ENCODE data around the gene TCEANC.

TCEANC gene

GRCh38 chrX:13693341-13693961 lies 40.5 kb downstream of the TCEANC start:
- H3K27ac ChIP-seq = no peak overlapping the region
- TF ChIP-seq, protein P1, sequence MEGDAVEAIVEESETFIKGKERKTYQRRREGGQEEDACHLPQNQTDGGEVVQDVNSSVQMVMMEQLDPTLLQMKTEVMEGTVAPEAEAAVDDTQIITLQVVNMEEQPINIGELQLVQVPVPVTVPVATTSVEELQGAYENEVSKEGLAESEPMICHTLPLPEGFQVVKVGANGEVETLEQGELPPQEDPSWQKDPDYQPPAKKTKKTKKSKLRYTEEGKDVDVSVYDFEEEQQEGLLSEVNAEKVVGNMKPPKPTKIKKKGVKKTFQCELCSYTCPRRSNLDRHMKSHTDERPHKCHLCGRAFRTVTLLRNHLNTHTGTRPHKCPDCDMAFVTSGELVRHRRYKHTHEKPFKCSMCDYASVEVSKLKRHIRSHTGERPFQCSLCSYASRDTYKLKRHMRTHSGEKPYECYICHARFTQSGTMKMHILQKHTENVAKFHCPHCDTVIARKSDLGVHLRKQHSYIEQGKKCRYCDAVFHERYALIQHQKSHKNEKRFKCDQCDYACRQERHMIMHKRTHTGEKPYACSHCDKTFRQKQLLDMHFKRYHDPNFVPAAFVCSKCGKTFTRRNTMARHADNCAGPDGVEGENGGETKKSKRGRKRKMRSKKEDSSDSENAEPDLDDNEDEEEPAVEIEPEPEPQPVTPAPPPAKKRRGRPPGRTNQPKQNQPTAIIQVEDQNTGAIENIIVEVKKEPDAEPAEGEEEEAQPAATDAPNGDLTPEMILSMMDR (conservative IDR thresholded peaks at IDR 0.05) = no peak

- TF ChIP-seq, protein P1 (conservative IDR thresholded peaks at IDR 0.05) = no peak
- no peak overlapping the region for H3K27ac ChIP-seq
Observed at GRCh38 chrX:13694359-13694758, 41.4 kb downstream of the TCEANC start.

DNA sequence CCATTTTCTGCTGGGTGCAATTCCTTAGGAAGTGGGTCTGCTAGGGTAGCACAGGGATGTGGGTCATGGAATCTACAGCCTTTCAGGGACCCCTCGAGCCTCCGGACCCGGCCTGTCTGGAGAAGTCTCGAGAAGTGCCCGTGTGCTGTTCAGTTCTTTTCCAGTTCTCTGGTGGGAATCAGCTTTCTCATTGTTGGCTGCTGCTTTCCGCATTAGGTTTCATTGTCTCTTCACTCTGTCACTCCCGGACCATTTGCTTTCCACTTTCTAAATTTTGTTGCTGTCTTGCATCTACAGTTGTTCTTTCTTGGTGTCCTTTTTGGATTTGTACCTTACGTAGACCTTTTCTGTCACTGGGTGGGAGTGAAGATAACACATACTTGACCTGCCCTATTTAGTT lies 42.0 kb downstream of the TCEANC start:
- TF ChIP-seq, protein P1 (conservative IDR thresholded peaks at IDR 0.05) = no peak
- H3K27ac ChIP-seq = no peak overlapping the region

GRCh38 chrX:13695601-13696115 lies 42.7 kb downstream of the TCEANC start:
- H3K27ac ChIP-seq = no peak overlapping the region
- TF ChIP-seq, protein P1 (conservative IDR thresholded peaks at IDR 0.05) = no peak

GRCh38 chrX:13697455-13697854 lies 44.5 kb downstream of the TCEANC start:
- no peak overlapping the region for H3K27ac ChIP-seq
- TF ChIP-seq, protein P1 (conservative IDR thresholded peaks at IDR 0.05) = no peak

DNA sequence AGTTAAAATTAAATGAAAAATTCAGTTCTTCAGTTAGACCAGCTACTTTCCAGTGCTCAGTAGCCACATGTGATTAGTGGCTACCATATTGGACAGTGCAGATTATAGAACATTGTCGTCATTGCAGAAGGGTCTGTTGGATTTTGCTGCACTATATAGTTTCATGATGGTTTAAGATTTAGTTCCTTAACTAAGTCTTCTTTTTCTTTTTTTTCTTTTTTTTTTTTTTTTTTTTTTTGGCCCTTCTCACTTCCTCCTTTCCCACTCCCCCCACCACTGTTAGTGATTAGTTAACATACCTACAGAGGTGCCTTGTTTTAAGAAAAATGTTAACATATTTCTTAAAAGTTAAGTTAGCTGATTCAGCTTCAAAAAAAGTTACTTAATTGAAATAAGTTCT lies 45.0 kb downstream of the TCEANC start:
- H3K27ac ChIP-seq = no peak overlapping the region
- TF ChIP-seq, protein P1 (conservative IDR thresholded peaks at IDR 0.05) = no peak

DNA sequence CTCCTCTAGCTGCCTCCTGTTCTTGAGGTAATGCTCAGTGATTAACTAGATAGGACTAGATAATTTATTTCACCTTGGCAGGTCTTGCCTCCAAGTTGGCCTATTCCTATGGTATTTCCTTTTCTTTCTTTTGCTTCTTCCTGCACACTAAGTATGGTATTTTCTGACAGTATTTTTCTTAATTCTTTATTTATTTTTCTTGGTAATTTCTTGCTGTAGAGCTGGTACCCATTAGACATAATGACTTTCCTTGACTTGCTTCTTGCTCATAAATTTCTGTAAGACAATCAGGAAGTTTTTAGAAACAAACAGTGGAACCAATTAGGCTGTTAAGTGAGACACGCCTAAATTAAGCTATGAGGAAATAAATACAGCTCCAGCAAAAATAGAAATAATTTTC lies 45.5 kb downstream of the TCEANC start:
- TF ChIP-seq, protein P1 (conservative IDR thresholded peaks at IDR 0.05) = no peak
- H3K27ac ChIP-seq = no peak overlapping the region

All from VCaP (cell line).